ENCODE data around the gene DGKG.

The DGKG gene

DNA sequence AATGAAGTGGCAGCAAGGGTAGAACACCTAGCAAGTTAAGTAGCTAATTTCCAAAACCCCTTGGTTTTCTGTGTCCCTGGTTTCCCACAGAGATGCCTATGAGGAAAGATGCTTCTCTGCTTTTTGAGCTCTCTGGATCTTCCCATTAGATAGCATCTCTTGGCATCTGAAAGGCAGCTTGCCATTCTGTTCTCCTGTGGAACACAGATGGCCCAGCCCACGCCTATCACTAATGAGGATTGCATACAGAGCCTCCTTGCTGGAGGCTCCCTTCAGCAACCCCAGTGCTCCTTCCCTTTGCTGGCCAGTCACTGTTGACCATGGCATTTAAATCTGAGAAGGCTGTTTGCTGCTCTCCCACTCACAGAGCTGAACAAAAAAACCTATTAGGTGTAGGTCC, 218.8 kb downstream of the DGKG start:
- H3K27ac ChIP-seq, result no peak overlapping the region
- TF ChIP-seq CTCF (IDR thresholded peaks at IDR 0.05), result no peak
- DNase-seq, result no peak

GRCh38 chr3:186142393-186142932, 219.6 kb downstream of the DGKG start:
- no peaks in the 10 kb centered on the region for H3K4me1 ChIP-seq
- no peaks in the 10 kb centered on the region for H3K9me3 ChIP-seq
- intact Hi-C loops (cut with DNase I; ENCODE audit: low total_unique reads), result no loop called here
- DNase-seq, result no peak
- no peak overlapping the region for H3K4me3 ChIP-seq
- H3K27me3 ChIP-seq, result no peaks in the 10 kb centered on the region
- H3K36me3 ChIP-seq, result no peaks in the 10 kb centered on the region
- no peak for TF ChIP-seq CTCF (IDR thresholded peaks at IDR 0.05)
- H3K27ac ChIP-seq, result no peak overlapping the region

More for the DNA sequence above, 218.8 kb downstream of the DGKG start:
- H3K27me3 ChIP-seq, result no peaks in the 10 kb centered on the region
- H3K4me3 ChIP-seq, result no peak overlapping the region
- no peaks in the 10 kb centered on the region for H3K9me3 ChIP-seq
- no peaks in the 10 kb centered on the region for H3K36me3 ChIP-seq
- H3K4me1 ChIP-seq, result no peaks in the 10 kb centered on the region
- intact Hi-C loops (cut with DNase I; ENCODE audit: low total_unique reads), result no loop called here

DNA sequence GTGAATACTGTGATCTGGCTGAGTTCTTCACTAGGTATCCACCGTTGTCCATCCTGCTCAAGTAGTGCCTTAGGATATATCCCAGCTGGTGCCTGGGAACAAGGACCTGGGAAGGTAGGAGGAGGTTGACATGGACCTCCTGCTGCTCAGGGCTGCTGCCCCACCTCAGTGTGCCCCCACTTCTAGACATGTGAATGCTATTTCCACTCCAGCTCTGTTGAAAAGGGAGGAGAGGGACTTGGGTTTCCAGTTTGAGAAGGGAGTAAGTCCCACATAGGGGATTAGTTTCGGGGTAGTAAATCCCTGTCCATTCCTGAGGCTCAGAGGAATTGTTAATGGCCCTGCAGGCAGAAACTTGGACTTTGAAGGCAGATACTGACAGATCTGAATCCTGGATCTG, 220.2 kb downstream of the DGKG start:
- Histone ChIP-seq H3K4me1 (no peaks in the 10 kb centered on the region), H3K27me3 (no peaks in the 10 kb centered on the region), H3K27ac (no peak overlapping the region), H3K9me3 (no peaks in the 10 kb centered on the region), H3K36me3 (no peaks in the 10 kb centered on the region), H3K4me3 (no peak overlapping the region)
- intact Hi-C loops (cut with DNase I; ENCODE audit: low total_unique reads), result no loop called here
- TF ChIP-seq CTCF (IDR thresholded peaks at IDR 0.05), result no peak
- no peak for DNase-seq

DNA sequence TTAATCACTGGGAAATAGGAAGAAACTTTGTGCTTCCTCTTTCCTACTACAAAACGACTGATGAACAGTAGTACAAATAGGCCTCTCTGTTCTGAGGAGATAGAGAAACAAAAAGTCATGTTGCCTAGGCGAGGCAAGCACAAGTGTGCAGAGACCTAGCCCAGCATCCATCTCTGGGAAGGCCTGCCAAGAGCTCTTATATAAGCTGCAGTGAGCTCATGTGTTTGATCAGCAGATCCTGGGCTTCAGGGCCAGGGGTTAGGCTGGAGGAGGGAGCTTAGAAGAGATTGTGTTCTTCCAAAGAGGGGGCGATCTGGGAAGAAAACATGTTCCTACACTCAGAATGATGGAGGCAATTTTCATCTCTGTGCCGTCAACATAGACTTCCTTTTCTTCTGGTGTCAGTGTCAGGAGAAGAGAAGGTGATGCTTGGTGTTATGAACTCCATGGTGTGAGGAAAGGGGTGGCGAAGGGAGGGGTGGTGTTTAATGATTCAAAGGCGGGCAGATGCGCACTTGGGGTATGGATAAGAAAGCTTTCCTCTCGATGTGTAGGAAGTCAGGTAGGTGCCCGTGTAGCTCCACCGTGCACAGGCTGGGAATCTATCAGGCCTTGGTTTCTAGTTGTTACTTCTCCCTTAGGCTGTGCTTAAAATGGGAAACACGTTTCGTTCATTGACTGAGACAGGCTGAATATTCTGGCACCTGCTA, 223.6 kb downstream of the DGKG start:
- no peaks in the 10 kb centered on the region for H3K4me1 ChIP-seq
- no peaks in the 10 kb centered on the region for H3K27me3 ChIP-seq
- H3K4me3 ChIP-seq, result no peak overlapping the region
- no peak for DNase-seq
- H3K9me3 ChIP-seq, result no peaks in the 10 kb centered on the region
- intact Hi-C loops (cut with DNase I; ENCODE audit: low total_unique reads), result no loop called here
- no peak overlapping the region for H3K27ac ChIP-seq
- no peaks in the 10 kb centered on the region for H3K36me3 ChIP-seq
- TF ChIP-seq CTCF (IDR thresholded peaks at IDR 0.05), result no peak

DNA sequence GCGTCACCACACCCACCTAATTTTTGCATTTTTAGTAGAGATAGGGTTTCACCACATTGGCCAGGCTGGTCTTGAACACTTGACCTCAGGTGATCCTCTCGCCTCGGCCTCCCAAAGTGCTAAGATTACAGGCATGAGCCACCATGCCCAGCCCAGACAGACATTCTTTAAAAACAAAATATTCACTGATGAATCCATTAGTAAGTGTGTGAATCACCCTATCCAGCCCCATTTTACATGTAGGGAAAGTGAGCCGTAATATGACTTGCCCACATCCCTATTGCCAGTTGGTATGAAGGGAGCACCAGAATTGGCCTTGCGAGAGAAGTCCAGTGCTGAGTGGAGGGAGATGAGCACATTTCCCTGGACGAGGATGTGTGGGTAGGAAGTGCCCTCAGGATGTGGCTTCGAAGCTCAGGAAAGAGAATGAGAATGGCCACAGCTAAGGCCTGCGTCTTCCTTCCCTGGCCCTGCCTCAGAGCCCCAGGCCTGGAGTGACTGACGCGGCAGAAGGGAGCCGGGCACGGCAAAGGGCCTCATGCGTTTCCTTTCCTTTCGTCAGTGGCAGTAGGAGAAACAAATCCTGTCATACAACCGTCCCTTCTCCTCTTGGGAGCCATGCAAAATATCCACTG, 224.9 kb downstream of the DGKG start:
- no peaks in the 10 kb centered on the region for H3K36me3 ChIP-seq
- no peak overlapping the region for H3K4me3 ChIP-seq
- intact Hi-C loops (cut with DNase I; ENCODE audit: low total_unique reads), result no loop called here
- no peak for DNase-seq
- no peak overlapping the region for H3K27ac ChIP-seq
- no peak for TF ChIP-seq CTCF (IDR thresholded peaks at IDR 0.05)
- no peaks in the 10 kb centered on the region for H3K27me3 ChIP-seq
- H3K9me3 ChIP-seq, result no peaks in the 10 kb centered on the region
- no peaks in the 10 kb centered on the region for H3K4me1 ChIP-seq

Measured in tibial artery (tissue), 4 donors.